ACC112 (cell line): ENCODE results near the gene HERPUD1.
"Not testable (repeated sequence)": the region's sequence is repeated elsewhere in the genome, so short reads cannot be mapped to it uniquely, and the experiment has no call there.

Source experiments
- H2AFZ ChIP-seq: fragments of 200-600 bp; sonication (generic); one replicate; pipeline ENCODE4 v1.6.0; 2017; ENCODE audit warnings: antibody characterized with exemption, low read length; ENCODE audit not compliant: unreplicated experiment
- H3K27ac ChIP-seq: fragments of 200-600 bp; sonication (generic); 2 replicates; pipeline ENCODE4 v1.5.1; 2014; ENCODE audit warnings: low read depth, mild to moderate bottlenecking, antibody characterized with exemption, low read length, moderate library complexity
- H3K27me3 ChIP-seq: fragments of 200-600 bp; sonication (generic); 2 replicates; pipeline ENCODE4 v1.6.1; 2014; ENCODE audit warnings: mild to moderate bottlenecking, antibody characterized with exemption, low read length, moderate library complexity, mixed read lengths; ENCODE audit not compliant: insufficient read depth
- H3K36me3 ChIP-seq: fragments of 200-600 bp; sonication (generic); 2 replicates; pipeline ENCODE4 v1.6.1; 2016; ENCODE audit warnings: mild to moderate bottlenecking, antibody characterized with exemption, low read length, moderate library complexity, mixed read lengths; ENCODE audit not compliant: insufficient read depth
- H3K4me1 ChIP-seq: fragments of 200-600 bp; sonication (generic); one replicate; pipeline ENCODE4 v1.6.1; 2016; ENCODE audit warnings: low read length, mixed read lengths; ENCODE audit not compliant: insufficient read depth, unreplicated experiment, control insufficient read depth
- H3K4me3 ChIP-seq: fragments of 200-600 bp; sonication (generic); 2 replicates; pipeline ENCODE4 v1.5.1; 2014; ENCODE audit warnings: mild to moderate bottlenecking, low read depth, low read length
- H3K79me2 ChIP-seq: fragments of 200-600 bp; sonication (generic); one replicate; pipeline ENCODE4 v1.6.0; 2016; ENCODE audit warnings: low read length; ENCODE audit not compliant: control insufficient read depth, unreplicated experiment, insufficient read depth

Gene HERPUD1

GRCh38 chr16:56921571-56921970 is 10.4 kb upstream of the HERPUD1 start:
- H3K4me1 ChIP-seq = peaks cover 6% of the 10 kb centered on the region
- H3K79me2 ChIP-seq = no peaks in the 10 kb centered on the region
- peaks cover 23% of the 10 kb centered on the region; the same call in 1 of the 2 replicates for H3K27me3 ChIP-seq
- no peak overlapping the region for H2AFZ ChIP-seq
- no peaks in the 10 kb centered on the region for H3K36me3 ChIP-seq
- no peak overlapping the region for H3K4me3 ChIP-seq
- H3K27ac ChIP-seq = no peak overlapping the region

DNA sequence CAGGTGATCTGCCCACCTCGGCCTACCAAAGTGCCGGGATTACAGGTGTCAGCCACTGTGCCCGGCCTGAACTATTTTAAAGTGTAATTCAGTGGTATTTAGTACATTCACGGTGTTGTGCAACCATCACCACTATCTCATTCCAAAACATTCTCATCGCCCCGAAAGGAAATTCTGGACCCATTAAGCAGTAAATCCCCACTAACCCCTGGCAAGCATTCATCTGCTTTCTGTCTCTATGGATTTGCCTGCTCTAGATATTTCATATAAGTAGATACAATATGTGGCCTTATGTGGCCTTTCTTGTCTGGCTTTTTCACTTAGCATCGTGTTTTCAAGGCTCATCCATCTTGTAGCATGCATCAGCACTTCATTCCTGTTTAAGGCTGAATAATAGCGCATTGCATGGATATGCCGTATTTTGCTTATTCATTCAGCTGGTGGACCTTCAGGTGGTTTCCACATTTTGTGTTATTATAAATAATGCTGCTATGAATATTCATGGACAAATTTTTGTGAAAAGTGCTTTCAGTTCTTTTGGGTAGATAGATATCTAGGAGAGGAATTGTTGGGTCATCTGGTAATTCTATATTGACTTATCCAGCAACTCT is 8.4 kb upstream of the HERPUD1 start:
- Histone ChIP-seq H2AFZ (no peak overlapping the region), H3K27ac (no peak overlapping the region), H3K79me2 (no peaks in the 10 kb centered on the region), H3K4me3 (no peak overlapping the region), H3K36me3 (no peaks in the 10 kb centered on the region), H3K4me1 (peaks cover 4% of the 10 kb centered on the region), H3K27me3 (peaks cover 16% of the 10 kb centered on the region; the same call in 1 of the 2 replicates)

GRCh38 chr16:56927471-56927870 is 4.5 kb upstream of the HERPUD1 start:
- H3K79me2 ChIP-seq = peaks cover 4% of the 10 kb centered on the region
- peaks cover 10% of the 10 kb centered on the region for H3K4me1 ChIP-seq
- H3K4me3 ChIP-seq = no peak overlapping the region
- H3K36me3 ChIP-seq = no peaks in the 10 kb centered on the region
- H3K27me3 ChIP-seq = no peaks in the 10 kb centered on the region
- H3K27ac ChIP-seq = no peak overlapping the region
- H2AFZ ChIP-seq = no peak overlapping the region

DNA sequence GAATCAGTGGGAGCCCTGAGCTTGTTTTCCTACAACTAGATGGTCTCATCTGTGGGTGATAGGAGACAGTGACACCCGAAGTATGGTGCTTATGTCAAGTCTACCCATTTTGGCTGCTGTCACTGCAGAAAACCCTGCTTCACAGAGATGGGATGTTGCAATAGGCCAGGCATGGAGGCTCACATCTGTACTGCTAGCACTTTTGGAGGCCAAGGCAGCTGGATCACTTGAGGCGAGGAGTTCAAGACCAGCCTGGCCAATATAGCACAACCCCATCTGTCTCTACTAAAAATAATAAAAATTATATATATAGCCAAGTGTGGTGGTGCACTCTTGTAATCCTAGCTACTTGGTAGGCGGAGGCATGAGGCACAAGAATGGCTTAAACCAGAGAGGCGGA is 2.3 kb upstream of the HERPUD1 start:
- Histone ChIP-seq H3K4me3 (no peak overlapping the region), H3K4me1 (peaks cover 6% of the 10 kb centered on the region), H3K27ac (no peak overlapping the region), H3K36me3 (peaks cover 7% of the 10 kb centered on the region; the same call in 1 of the 2 replicates), H2AFZ (no peak overlapping the region), H3K79me2 (peaks cover 24% of the 10 kb centered on the region), H3K27me3 (no peaks in the 10 kb centered on the region)

DNA sequence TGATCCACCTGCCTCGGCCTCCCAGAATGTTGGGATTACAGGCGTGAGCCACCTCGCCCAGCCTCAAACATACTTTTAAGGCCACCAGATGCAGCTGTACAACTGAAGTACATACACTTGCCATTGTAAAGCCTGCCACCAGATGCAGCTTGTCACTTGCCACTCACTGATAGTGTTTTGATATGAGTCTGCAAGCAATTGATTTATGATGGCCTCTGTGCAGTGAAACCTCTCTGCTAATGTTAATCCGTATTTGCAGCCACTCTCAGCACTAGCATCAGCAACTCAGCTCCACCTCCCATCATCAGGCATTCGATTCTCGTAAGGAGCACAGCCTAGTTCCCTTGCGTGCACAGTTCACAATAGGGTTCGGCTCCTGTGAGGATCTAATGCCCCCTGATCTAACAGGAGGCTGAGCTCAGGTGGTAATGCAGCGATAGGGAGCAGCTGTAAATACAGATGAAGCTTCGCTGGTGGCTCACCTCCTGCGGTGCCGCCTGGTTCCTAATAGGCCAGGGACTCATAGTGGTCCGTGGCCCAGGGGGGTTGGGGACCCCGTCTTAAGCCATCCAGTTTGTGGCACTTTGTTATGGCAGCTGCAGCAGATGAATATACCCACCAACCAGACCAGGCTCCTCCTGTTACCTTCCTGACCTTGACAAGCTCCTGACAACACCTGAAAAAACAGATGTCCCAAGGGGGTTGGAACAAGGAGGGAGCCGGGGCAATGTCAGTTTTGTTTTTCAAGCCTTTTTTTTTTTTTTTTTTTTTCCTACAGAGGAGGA is 1.3 kb upstream of the HERPUD1 start:
- no peak overlapping the region for H2AFZ ChIP-seq

GRCh38 chr16:56931271-56931891 is 561 bp upstream of the HERPUD1 start:
- H3K4me3 ChIP-seq = peak overlapping the region; percentile 86
- H3K36me3 ChIP-seq = peaks cover 21% of the 10 kb centered on the region
- H3K27me3 ChIP-seq = no peaks in the 10 kb centered on the region
- peak overlapping the region; percentile 73 for H2AFZ ChIP-seq
- peak overlapping the region; percentile 63 for H3K27ac ChIP-seq
- peaks cover 36% of the 10 kb centered on the region for H3K79me2 ChIP-seq
- peaks cover 14% of the 10 kb centered on the region for H3K4me1 ChIP-seq

More for the DNA sequence above, 1.3 kb upstream of the HERPUD1 start:
- peaks cover 14% of the 10 kb centered on the region for H3K36me3 ChIP-seq
- no peaks in the 10 kb centered on the region for H3K27me3 ChIP-seq
- peaks cover 34% of the 10 kb centered on the region for H3K79me2 ChIP-seq
- peaks cover 14% of the 10 kb centered on the region for H3K4me1 ChIP-seq
- no peak overlapping the region; the same call in 1 of the 2 replicates for H3K4me3 ChIP-seq
- H3K27ac ChIP-seq = no peak overlapping the region

- Histone ChIP-seq H3K4me1 (peaks cover 14% of the 10 kb centered on the region), H3K79me2 (peaks cover 41% of the 10 kb centered on the region), H3K27me3 (no peaks in the 10 kb centered on the region), H3K4me3 (peak overlapping the region; percentile 86), H3K36me3 (peaks cover 37% of the 10 kb centered on the region), H3K27ac (peak overlapping the region; percentile 68), H2AFZ (no peak overlapping the region)
Measured at GRCh38 chr16:56932721-56933619, 1.0 kb downstream of the HERPUD1 start.

DNA sequence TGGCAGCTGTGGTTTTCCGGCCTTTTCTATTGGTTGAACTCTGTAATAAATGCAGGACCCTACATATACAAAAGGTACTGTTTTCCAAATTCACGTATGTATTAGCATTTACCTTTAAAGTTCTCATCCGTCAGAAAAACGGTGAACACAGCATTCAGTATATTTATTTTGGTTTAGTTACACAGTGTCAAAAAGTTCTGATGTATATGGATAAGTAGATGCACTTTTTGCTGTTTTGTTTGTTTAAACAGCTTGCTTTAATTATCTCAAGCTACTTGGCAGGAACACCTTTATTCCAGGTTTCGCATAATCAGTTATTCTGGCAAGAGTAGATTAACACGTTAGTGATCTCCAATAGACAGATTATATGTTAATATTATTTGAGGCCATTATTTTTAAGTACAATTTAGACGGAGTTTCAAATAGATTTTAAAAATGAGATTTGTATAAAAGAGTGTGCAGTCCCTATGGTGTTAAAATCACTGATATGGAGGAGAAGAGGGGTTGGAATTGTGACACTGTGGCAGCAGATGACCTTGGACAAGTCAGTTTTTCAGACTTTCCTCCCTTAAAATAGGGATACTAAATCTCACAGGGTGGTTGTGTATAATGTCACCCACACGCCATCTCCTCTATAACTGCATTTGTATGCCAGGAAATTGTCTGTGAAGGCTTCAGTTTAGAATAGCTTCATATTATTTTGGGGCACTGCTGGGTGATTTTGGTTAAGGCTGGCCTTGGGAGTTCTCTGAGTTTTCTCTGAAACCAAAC is 2.1 kb downstream of the HERPUD1 start:
- Histone ChIP-seq H3K27me3 (no peaks in the 10 kb centered on the region), H3K79me2 (peaks cover 44% of the 10 kb centered on the region), H2AFZ (no peak overlapping the region), H3K36me3 (peaks cover 41% of the 10 kb centered on the region), H3K4me1 (peaks cover 14% of the 10 kb centered on the region), H3K27ac (no peak overlapping the region), H3K4me3 (peak overlapping the region; percentile 86)

DNA sequence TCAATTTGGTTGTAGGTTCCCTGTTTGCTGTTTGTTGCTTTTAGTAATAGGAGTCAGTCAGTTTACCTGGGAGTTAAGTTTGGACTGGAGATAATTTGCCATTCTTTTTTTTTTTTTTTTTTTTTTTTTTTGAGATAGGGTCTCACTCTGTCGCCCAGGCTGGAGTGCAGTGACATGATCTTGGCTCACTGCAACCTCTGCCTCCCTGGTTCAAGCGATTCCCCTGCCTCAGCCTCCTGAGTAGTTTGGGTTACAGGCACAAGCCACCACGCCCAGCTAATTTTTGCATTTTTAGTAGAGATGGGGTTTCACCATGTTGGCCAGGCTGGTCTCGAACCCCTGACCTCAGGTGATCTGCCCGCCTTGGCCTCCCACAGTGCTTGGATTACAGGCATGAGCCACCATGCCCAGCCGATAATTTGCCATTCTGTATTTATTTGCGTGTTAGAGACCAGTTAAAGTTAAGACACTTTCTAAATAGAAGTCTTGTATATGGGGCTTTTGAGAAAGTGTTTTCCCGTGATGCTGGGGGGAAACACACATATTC is 2.7 kb downstream of the HERPUD1 start:
- not testable (repeated sequence) for H2AFZ ChIP-seq, H3K27ac ChIP-seq, H3K27me3 ChIP-seq
- Histone ChIP-seq H3K4me1 (peaks cover 14% of the 10 kb centered on the region), H3K79me2 (peaks cover 44% of the 10 kb centered on the region), H3K36me3 (peaks cover 48% of the 10 kb centered on the region), H3K4me3 (peak overlapping the region; percentile 86)
